Medulla oblongata (tissue), 1 donor: ENCODE results near the gene LIN9.
"Not testable (repeated sequence)": the region's sequence is repeated elsewhere in the genome, so short reads cannot be mapped to it uniquely, and the experiment has no call there.

ENCODE experiments used
- DNase-seq: peaks from one replicate; pipeline ENCODE4 v3.0.0-alpha.2; 2015; ENCODE audit errors: extremely low spot score

Gene LIN9, protein sequence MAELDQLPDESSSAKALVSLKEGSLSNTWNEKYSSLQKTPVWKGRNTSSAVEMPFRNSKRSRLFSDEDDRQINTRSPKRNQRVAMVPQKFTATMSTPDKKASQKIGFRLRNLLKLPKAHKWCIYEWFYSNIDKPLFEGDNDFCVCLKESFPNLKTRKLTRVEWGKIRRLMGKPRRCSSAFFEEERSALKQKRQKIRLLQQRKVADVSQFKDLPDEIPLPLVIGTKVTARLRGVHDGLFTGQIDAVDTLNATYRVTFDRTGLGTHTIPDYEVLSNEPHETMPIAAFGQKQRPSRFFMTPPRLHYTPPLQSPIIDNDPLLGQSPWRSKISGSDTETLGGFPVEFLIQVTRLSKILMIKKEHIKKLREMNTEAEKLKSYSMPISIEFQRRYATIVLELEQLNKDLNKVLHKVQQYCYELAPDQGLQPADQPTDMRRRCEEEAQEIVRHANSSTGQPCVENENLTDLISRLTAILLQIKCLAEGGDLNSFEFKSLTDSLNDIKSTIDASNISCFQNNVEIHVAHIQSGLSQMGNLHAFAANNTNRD

DNA sequence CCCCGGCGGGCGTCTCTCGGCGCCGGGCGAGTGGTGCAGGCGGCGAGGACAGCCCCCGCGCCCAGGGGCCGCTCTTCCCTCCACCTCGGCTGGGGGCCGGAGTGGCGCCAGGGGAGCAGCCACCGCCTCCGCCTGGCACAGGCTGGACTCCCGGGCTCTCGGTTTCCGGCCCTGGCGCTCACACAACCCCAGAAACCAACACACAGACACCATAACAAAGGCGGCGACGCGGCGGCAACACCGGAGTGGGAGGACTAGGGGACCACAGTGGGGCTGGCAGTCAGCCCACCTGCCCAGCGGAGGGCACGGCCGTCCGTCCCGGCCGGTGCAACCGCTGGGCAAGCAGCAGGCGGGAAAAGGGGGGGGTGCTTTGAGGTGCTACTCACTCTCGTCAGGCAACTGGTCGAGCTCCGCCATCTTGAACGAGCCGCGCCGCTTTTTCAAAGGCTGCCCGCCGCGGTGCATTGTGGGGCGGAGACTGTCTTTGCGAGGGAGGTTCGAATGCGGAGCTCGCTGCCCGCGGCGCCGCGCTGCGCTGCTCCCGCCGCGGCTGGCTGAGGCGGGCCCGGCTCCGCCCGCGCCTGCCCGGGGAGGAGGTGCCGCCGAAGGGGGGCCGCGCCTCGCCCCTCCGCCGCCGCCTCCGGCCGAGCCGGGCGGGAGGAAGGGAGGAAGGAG lies at the start of gene LIN9:
Gene LIN9, minus strand, starts transcription at position 442 of the 675 bp plus-strand sequence. Its CDS starts 25 bp downstream, at position 417.
- DNase-seq, result peak; percentile 84

- no peak for DNase-seq
Measured at GRCh38 chr1:226357416-226357815, 48.5 kb upstream of the LIN9 start.

GRCh38 chr1:226355669-226356551 lies 46.9 kb upstream of the LIN9 start:
- DNase-seq, result peak; percentile 20

- DNase-seq, result no peak
Measured at GRCh38 chr1:226355016-226355415, 46.1 kb upstream of the LIN9 start.

DNA sequence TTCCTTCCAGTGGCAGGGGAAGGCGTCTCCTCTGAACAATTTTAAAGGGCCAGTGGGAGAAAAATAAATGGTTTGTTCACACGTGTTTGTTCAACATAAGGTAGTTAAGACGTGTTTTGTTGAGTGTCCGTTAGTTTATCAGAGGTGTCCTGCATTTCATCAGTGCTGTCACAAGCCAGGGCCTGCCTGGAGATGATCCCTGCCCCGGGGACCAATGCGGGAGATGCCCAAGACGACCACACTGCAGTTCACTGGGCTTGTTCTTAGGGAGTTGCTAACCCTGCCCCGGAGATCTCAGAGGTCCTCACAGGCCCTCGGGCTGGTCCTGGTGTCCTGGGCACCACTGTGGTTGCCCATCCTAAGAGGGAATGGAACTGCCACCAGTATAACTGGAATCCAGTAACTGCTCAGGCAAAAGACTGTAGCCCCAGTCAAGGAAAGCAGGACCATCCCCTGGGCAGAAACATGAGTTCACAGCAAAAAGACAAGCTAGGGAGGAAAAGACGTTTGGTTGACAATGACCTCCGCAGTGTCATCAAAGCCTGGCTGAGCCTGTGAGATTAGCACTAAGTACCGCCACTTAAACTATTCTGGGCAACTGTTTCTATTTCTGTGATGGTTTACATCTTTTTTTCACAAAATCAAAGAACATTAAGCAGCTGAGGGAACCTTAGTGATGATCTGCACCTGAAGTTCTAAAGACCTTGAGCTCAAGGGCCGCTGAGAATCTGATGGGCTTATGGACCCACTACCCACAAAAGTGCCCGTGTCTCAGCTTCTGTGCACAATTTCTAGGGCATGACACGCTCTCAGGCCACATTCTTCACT lies 44.9 kb upstream of the LIN9 start:
- DNase-seq, result no peak

- no peak for DNase-seq
Measured at GRCh38 chr1:226351709-226352108, 42.7 kb upstream of the LIN9 start.

DNA sequence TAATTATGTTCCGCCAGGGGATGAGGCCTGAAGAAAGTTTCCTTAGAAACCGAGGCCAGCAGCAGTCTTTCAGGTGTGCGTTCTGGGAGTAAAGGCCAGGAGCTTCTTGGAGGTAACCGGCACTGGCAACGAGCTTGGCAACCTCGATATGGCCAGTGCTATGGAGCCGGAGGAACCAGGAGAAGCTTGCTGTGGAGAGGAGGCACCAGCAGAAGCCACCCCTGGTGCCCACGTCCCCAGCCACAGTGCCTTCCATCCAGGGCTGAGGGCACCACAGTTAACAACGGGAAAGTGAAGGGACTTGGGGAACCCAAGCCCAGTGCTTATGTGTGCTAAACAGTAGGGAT lies 41.5 kb upstream of the LIN9 start:
- DNase-seq, result no peak

DNA sequence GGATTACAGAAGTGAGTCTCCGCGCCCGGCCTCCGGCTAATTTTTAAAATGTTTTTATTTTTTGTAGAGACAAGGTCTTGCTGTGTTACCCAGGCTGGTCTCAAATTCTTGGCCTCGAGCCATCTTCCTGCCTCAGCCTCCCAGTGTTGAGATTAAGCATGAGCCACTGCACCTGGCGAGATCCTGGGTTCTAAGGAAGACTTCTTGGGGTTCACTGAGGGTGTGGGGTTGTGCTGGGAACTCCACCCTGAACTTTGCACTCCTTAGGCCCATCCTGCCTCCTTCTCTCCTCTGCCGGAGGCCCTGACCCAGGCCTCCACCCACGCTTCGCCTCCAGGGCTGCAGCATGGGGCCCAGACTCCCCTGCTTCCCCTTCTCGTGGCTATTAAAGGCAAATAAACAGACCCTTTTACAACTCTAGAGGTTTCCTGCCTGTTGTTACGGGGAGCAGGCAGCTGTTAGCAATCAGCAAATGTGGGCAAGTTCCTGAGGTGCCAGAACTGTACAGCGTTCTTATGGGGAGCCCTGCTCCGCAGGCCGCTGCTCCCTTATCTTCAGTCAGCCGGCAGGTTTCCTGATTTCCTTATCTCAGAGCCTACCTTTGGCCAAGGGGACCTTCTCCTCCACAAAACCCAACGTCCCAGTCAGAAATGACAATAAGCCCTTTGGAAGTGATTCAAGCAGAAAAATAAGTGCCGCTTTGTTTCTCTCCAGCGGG lies 41.0 kb upstream of the LIN9 start:
- DNase-seq, result peak; percentile 12

DNA sequence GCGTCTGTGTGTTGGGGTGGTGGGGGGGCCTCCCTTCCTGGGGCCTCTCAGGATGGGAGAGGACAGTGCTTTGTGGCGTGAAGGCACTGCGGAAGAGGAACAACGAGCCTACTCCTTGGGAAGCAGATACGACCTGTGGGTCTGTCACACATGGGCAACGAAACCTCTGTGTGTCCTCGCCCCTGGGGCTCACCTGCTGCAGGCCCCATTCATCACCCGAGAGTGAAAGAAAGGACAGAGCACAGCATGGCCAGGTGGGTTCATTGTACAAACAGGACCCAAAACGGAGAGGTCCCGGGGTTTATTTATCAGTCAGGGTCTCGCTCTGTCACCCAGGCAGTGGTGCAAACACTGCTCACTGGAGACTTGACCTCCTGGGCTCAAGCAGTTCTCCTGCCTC lies 40.1 kb upstream of the LIN9 start:
- DNase-seq, result no peak

GRCh38 chr1:226344441-226345259 lies 35.7 kb upstream of the LIN9 start:
- DNase-seq, result no peak

- DNase-seq, result no peak
Measured at GRCh38 chr1:226342656-226343055, 33.7 kb upstream of the LIN9 start.

DNA sequence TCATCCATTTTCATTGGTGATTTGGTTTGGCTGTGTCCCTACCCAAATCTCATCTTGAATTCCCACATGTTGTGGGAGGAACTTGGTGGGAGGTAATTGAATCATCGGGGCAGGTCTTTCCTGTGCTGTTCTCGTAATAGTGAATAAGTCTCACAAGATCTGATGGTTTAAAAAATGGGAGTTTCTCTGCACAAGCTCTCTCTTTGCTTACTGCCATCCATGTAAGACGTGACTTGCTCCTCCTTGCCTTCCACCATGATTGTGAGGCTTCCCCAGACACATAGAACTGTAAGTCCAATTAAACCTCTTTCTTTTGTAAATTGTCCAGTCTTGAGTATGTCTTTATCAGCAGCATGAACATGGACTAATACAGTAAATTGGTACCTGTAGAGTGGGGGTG lies 31.1 kb upstream of the LIN9 start:
- DNase-seq, result not testable (repeated sequence)

- no peak for DNase-seq
Measured at GRCh38 chr1:226337276-226337875, 28.4 kb upstream of the LIN9 start.

DNA sequence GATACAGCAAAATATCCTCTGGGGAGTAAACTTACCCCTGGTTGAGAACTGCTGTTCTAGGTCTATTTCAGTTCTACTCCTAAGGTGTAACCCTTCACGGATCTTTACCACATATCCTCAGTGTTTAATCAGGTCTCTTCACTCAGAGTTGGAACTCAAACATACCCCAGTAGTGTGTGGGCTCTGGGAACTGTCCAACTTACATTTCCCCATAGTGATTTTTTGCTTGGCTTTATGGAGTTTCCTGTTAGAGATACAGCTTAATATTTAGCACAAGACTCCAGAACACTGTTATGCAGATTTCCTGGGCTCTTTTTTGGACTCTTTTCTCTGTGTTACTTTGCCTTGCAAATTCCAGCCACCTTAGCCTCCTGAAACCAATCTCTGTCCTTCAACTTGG lies 26.7 kb upstream of the LIN9 start:
- no peak for DNase-seq

- no peak for DNase-seq
Measured at GRCh38 chr1:226332947-226333346, 24.0 kb upstream of the LIN9 start.

DNA sequence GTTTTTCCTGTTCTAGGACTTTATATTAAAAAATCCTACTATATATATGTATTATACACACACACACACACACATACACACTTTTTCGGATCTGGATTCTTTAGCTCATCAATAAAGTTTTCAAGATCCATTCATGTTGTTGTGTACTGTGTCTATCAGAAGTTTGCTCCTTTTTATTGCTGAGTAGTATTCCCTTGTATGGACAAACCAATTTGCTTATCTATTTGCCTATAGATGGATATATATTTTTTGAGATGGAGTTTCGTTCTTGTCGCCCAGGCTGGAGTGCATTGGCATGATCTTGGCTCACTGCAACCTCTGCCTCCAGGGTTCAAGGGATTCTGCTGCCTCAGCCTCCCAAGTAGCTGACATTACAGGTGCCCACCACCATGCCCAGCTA lies 20.3 kb upstream of the LIN9 start:
- DNase-seq, result no peak

- no peak for DNase-seq
Measured at GRCh38 chr1:226327761-226328162, 18.8 kb upstream of the LIN9 start.

DNA sequence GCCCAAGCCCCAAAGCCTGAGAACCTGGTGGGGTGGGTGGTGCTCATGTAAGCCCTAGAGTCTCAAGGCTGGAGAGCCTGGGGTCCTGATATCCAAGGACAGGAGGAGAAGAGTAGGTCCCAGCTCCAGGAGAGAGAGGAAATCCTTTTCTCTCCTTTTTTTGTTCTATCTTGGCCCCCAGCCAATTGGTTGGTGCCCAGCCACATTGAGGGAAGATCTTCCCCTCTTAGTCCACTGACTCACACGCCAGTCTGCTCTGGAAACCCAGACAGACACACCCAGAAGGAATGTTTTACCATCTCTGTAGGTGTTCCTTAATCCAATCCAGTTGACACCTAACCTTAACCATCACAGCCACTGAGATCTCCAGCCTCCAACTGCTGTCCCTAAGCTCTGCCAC lies 16.2 kb upstream of the LIN9 start:
- no peak for DNase-seq

DNA sequence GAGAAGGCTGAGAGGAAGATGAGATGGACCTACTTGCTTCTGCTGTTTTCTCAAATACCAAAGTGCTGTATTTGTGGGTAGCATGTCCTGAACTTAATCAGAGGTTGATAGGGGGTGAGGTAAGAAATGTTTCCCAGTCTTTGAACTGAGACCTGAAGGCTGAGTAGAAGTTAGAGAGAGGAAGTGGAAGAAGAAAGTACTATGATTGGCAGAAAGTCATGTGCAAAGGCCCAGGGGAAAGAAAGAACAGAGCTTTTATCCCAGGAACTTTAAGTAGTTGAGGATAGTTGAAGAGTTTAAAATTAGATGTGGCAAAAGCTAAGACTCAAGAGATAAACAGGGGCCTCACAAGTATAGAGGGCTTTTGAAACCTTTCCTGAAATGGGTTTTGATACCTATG lies 15.5 kb upstream of the LIN9 start:
- DNase-seq, result no peak
